AG09319 (cell line): ENCODE results near the gene NCKAP5.

Source experiments
- DNase-seq: peaks from one replicate; pipeline ENCODE4 v3.0.0-alpha.2; 2010; ENCODE audit warnings: low read depth; ENCODE audit errors: extremely low read depth
- TF ChIP-seq, protein P1 (sequence below): IDR thresholded peaks from 2 replicates; pipeline ENCODE4 v1.5.1; 2011; ENCODE audit warnings: low read depth, mild to moderate bottlenecking, inconsistent platforms, low read length, moderate library complexity

The NCKAP5 gene

GRCh38 chr2:132999421-132999820, 568.8 kb downstream of the NCKAP5 start:
- DNase-seq: no peak
- TF ChIP-seq, protein P1, sequence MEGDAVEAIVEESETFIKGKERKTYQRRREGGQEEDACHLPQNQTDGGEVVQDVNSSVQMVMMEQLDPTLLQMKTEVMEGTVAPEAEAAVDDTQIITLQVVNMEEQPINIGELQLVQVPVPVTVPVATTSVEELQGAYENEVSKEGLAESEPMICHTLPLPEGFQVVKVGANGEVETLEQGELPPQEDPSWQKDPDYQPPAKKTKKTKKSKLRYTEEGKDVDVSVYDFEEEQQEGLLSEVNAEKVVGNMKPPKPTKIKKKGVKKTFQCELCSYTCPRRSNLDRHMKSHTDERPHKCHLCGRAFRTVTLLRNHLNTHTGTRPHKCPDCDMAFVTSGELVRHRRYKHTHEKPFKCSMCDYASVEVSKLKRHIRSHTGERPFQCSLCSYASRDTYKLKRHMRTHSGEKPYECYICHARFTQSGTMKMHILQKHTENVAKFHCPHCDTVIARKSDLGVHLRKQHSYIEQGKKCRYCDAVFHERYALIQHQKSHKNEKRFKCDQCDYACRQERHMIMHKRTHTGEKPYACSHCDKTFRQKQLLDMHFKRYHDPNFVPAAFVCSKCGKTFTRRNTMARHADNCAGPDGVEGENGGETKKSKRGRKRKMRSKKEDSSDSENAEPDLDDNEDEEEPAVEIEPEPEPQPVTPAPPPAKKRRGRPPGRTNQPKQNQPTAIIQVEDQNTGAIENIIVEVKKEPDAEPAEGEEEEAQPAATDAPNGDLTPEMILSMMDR: no peak

DNA sequence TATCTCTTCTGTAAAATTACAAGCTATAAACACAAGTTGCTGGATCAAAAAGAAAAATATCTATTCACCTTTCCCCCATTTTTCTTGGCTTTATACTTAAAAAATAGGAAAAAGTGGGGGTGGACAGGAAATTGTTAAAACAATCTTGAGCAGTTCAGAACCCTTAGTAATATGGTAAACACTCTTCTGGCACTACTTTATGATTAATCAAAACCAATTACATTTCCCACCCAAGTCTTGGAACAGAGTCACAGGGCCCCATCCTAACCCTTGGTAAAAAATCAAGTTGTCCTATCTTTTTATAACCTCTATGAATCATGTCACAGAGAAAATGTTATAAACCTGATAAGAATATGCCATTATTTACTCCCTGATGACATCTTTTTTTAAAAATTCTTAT, 570.0 kb downstream of the NCKAP5 start:
- DNase-seq: no peak
- TF ChIP-seq, protein P1: no peak

GRCh38 chr2:132991471-132992045, 576.7 kb downstream of the NCKAP5 start:
- TF ChIP-seq, protein P1: no peak
- DNase-seq: no peak

DNA sequence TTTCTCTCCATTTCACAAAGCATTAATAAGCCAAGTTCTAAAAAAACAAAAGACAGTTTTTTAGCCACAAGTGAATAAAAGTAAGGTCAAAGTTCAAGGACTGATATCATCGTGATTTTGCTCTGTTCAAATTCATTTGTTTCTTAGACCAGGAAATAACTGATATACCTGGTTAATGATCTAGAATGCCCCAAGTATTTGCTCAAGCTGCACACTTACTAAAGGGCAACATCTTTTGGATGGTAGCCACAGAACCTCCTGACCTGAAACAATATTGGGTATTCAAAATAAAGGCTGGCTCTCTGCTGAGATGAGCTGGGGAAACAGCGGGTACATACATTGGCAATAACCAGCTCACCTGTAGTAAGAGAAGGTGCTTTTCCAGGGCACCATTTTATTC, 583.5 kb downstream of the NCKAP5 start:
- no peak for DNase-seq
- TF ChIP-seq, protein P1: no peak

GRCh38 chr2:132980304-132980703, 588.0 kb downstream of the NCKAP5 start:
- DNase-seq: no peak
- TF ChIP-seq, protein P1: no peak

DNA sequence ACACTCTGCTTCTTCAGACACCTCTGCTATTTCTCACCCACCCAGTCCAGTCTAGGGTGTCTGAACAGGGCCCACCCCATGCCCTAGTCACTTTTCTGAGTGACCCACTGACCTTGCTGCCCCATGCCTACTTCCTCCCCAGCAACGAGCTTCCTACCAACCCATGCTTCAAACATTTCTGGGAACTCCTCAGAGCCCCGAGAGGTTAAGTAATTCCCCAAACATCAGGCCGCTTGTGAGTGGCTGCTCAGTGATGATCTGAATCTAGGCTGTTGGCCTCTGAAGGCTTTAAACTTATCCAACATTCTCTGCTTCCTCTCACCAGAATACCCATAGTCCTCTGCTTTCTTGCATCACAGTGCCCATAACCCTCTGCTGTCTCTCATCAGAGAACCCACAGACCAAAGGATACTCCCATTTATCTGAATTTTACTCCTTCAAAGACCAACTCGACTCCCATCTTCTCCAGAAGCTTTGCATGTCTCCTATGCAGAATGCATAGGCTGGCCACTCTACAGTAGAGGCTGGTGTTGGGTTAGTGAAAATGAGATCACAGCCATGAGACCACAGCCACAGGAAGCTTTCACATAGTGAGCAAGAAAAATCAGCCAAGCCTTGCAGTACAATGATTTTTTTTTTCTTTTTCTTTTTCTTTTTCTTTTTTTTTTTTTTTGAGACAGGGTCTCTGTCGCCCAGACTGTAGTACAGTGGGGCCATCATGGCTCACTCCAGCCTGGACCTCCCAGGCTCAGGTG, 588.7 kb downstream of the NCKAP5 start:
- no peak for DNase-seq
- TF ChIP-seq, protein P1: no peak

- DNase-seq: no peak
- TF ChIP-seq, protein P1: no peak
Observed at GRCh38 chr2:132978840-132979239, 589.4 kb downstream of the NCKAP5 start.
